ENCODE measurements around the gene SHB. TPM values are rescaled to one million over a fixed set of nuclear protein-coding genes. Genes with fewer than 3 reads are reported as not detected.

SHB gene
- total and polyA plus RNA-seq, 10 donors, result 1.2 to 20.5 (median 7.1) TPM

DNA sequence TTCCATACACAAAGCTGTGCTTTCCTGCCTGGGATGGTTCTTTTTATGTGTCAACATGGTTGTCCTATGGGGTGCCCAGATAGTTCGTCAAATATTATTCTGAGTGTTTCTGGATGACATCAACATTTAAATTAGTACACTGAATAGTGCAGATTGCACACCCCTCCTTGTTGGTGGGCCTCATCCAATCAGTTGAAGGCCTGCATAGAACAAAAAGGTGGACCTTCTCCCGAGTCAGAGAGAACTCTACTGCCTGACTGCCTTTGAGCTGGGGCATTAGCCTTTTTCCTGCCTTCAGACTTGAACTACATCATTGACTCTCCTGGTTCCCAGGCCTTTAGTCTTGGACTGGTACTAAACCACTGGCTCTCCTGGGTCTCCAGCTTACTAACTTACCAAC, 80.4 kb downstream of the SHB start:
- no peak overlapping the region for H3K4me3 ChIP-seq
- no peaks in the 10 kb centered on the region for H3K27me3 ChIP-seq (replicated peaks in 1 of 7)
- WGBS, 5 donors, result 42 to 75% (median 69%) methylated on average over 2 of the region's 2 CpGs
- intact Hi-C loops (cut with DNase I; ENCODE audit: low total_unique reads), result no loop called here
- peaks cover under 1 to 32% (median 15%) of the 10 kb centered on the region in 6 donors for H3K4me1 ChIP-seq
- DNase-seq, result no peak
- no peaks in the 10 kb centered on the region for H3K36me3 ChIP-seq
- no peak overlapping the region for H3K27ac ChIP-seq
- no peaks in the 10 kb centered on the region for H3K9me3 ChIP-seq
- TF ChIP-seq POLR2AphosphoS5 (IDR thresholded peaks at IDR 0.05), result no peak
- no peak for TF ChIP-seq POLR2A (IDR thresholded peaks at IDR 0.05)
- TF ChIP-seq, protein P1, sequence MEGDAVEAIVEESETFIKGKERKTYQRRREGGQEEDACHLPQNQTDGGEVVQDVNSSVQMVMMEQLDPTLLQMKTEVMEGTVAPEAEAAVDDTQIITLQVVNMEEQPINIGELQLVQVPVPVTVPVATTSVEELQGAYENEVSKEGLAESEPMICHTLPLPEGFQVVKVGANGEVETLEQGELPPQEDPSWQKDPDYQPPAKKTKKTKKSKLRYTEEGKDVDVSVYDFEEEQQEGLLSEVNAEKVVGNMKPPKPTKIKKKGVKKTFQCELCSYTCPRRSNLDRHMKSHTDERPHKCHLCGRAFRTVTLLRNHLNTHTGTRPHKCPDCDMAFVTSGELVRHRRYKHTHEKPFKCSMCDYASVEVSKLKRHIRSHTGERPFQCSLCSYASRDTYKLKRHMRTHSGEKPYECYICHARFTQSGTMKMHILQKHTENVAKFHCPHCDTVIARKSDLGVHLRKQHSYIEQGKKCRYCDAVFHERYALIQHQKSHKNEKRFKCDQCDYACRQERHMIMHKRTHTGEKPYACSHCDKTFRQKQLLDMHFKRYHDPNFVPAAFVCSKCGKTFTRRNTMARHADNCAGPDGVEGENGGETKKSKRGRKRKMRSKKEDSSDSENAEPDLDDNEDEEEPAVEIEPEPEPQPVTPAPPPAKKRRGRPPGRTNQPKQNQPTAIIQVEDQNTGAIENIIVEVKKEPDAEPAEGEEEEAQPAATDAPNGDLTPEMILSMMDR (IDR thresholded peaks at IDR 0.05 in 8 of 11, conservative IDR thresholded peaks at IDR 0.05 in 3 of 11), result no peak

DNA sequence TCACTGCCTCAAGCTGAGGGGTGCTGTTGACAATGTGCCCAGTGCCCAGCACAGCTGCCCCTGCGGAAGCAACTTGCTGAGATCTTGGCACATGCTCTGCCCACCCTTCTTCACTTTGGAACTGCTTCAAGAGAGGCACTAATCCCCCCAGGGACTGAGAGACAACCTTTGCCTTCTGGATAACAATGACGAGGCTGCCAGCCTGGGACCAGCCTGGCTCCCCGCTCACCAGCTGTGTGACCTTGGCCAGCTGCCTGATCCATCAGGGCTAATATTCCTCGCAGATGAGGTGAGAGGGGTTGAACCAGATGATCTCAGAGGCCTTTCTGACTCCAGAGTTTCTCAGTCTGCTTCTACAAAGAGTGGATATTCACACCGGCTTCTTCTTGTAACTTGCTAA, 81.0 kb downstream of the SHB start:
- Histone ChIP-seq H3K27me3 (replicated peaks in 1 of 7) (no peaks in the 10 kb centered on the region), H3K4me1 (peaks cover 0 to 26% (median 12%) of the 10 kb centered on the region in 6 donors), H3K27ac (no peak overlapping the region), H3K36me3 (no peaks in the 10 kb centered on the region), H3K9me3 (no peaks in the 10 kb centered on the region), H3K4me3 (no peak overlapping the region)
- 68 to 100% (median 74%) methylated on average over 2 to 5 of the region's 5 CpGs for WGBS, 5 donors
- intact Hi-C loops (cut with DNase I; ENCODE audit: low total_unique reads), result no loop called here
- TF ChIP-seq, protein P1 (IDR thresholded peaks at IDR 0.05 in 8 of 11, conservative IDR thresholded peaks at IDR 0.05 in 3 of 11), result no peak
- TF ChIP-seq POLR2A (IDR thresholded peaks at IDR 0.05) (no peak), POLR2AphosphoS5 (IDR thresholded peaks at IDR 0.05) (no peak)
- DNase-seq, result no peak

DNA sequence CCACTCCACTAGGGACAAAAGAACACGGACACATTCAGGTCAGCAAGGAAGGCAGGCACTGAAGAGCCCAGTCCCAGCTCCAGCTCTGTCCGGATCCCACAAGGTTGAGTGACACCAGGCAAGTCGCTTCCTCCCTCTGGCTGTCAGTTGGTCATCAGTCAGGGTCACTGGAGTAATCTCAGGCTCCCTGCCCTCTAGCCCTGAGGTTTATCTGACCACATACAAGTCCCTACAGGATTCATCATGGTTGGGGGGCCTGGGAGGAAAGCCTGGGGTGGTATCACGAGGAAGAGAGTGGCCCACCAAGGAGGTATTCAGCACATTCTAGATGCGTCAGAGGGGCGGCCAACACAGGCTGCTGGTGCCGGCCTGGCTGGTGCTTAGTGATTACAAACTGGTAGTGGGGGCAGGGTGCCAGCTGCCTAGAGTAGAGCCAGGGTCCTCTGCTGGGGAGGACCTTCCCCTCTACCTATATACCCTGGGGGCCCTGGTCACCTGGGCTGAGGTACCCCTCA, 81.5 kb downstream of the SHB start:
- TF ChIP-seq POLR2AphosphoS5 (IDR thresholded peaks at IDR 0.05), result no peak
- no peak for TF ChIP-seq POLR2A (IDR thresholded peaks at IDR 0.05)
- TF ChIP-seq, protein P1 (IDR thresholded peaks at IDR 0.05 in 8 of 11, conservative IDR thresholded peaks at IDR 0.05 in 3 of 11), result no peak
- 66 to 78% (median 76%) methylated on average over 5 to 7 of the region's 7 CpGs for WGBS, 5 donors
- no peak for DNase-seq
- Histone ChIP-seq H3K27ac (no peak overlapping the region), H3K4me1 (peaks cover 0 to 21% (median 11%) of the 10 kb centered on the region in 6 donors), H3K27me3 (replicated peaks in 1 of 7) (no peaks in the 10 kb centered on the region), H3K36me3 (no peaks in the 10 kb centered on the region), H3K9me3 (no peaks in the 10 kb centered on the region), H3K4me3 (no peak overlapping the region)
- intact Hi-C loops (cut with DNase I; ENCODE audit: low total_unique reads), result no loop called here

DNA sequence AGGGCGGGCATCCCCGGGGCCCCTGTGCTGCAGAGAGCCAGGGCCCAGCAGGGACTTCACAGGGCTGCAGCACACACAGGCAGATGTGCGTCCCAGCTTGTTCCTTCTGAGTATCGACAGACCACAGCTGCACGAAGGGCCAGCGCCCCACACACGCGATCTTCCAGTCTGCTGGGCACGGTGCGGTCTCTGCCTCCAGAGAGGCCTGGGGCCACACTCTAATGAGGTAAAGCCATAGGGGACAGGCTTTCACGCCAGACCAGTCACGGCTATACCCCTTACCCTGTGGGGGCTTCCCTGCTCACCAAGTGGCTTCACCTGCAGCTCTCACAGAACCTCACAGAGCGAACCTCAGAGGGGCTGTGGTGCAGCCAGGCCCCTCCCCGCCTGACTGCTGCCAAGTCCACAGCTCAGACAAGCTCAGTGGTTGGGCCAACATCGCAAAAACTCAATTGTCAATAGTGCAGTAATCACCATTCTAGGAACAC, 82.2 kb downstream of the SHB start:
- Histone ChIP-seq H3K9me3 (no peaks in the 10 kb centered on the region), H3K4me1 (peaks cover 0 to 19% (median 11%) of the 10 kb centered on the region in 6 donors), H3K27ac (no peak overlapping the region), H3K36me3 (no peaks in the 10 kb centered on the region), H3K27me3 (replicated peaks in 1 of 7) (no peaks in the 10 kb centered on the region), H3K4me3 (no peak overlapping the region)
- no peak for DNase-seq
- intact Hi-C loops (cut with DNase I; ENCODE audit: low total_unique reads), result no loop called here
- WGBS, 5 donors, result 73 to 95% (median 91%) methylated on average over 2 to 15 of the region's 15 CpGs
- TF ChIP-seq, protein P1 (IDR thresholded peaks at IDR 0.05 in 8 of 11, conservative IDR thresholded peaks at IDR 0.05 in 3 of 11), result no peak
- TF ChIP-seq POLR2AphosphoS5 (IDR thresholded peaks at IDR 0.05) (no peak), POLR2A (IDR thresholded peaks at IDR 0.05) (no peak)
